WERI-Rb-1 (cell line): ENCODE results near the gene SUN3.
A peak's percentile ranks its signal among the peaks of the same experiment; 100 is the strongest.
"Not testable (repeated sequence)": the region's sequence is repeated elsewhere in the genome, so short reads cannot be mapped to it uniquely, and the experiment has no call there.

ENCODE experiments used
- DNase-seq: peaks from one replicate; pipeline ENCODE4 v3.0.0-alpha.2; 2020
- H3K27ac ChIP-seq: fragments of 250-450 bp; sonication (Bioruptor Pico); 2 replicates; pipeline ENCODE4 v1.5.1; 2020; ENCODE audit warnings: mild to moderate bottlenecking, moderate library complexity
- H3K27me3 ChIP-seq: fragments of 250-450 bp; sonication (Bioruptor Pico); 2 replicates; pipeline ENCODE4 v1.5.1; 2021; ENCODE audit warnings: mild to moderate bottlenecking, low read depth, moderate library complexity; ENCODE audit not compliant: insufficient read depth, severe bottlenecking
- H3K36me3 ChIP-seq: fragments of 250-450 bp; sonication (Bioruptor Pico); 2 replicates; pipeline ENCODE4 v1.5.1; 2020; ENCODE audit warnings: mild to moderate bottlenecking, moderate library complexity
- H3K4me3 ChIP-seq: 2 replicates; pipeline ENCODE4 v1.5.1; 2011; ENCODE audit warnings: low read depth, mild to moderate bottlenecking, control low read depth, low read length
- H3K9me3 ChIP-seq: fragments of 250-450 bp; sonication (Bioruptor Pico); 2 replicates; pipeline ENCODE4 v1.5.1; 2021; ENCODE audit warnings: mild to moderate bottlenecking, moderate library complexity; ENCODE audit not compliant: severe bottlenecking
- CTCF ChIP-seq: IDR thresholded peaks from 2 replicates; pipeline ENCODE4 v1.5.1; 2011; ENCODE audit warnings: low read depth, mild to moderate bottlenecking, control low read depth, inconsistent platforms, low read length

The SUN3 gene

GRCh38 chr7:47982610-47983009, 46.3 kb downstream of the SUN3 start:
- H3K36me3 ChIP-seq: peaks cover 8% of the 10 kb centered on the region
- no peak overlapping the region for H3K27ac ChIP-seq
- no peak for TF ChIP-seq CTCF
- H3K9me3 ChIP-seq: peaks cover 3% of the 10 kb centered on the region
- DNase-seq: no peak
- no peak overlapping the region for H3K4me3 ChIP-seq
- H3K27me3 ChIP-seq: no peaks in the 10 kb centered on the region

DNA sequence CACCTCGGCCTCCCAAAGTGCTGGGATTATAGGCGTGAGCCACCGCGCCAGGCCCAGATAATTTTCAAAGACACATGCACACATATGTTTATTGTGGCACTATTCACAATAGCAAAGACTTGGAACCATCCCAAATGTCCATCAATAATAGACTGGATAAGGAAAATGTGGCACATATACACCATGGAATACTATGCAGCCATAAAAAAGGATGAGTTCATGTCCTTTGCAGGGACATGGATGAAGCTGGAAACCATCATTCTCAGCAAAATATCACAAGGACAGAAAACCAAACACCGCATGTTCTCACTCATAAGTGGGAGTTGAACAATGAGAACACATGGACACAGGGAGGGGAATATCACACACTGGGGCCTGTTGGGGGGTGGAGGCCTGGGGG, 48.3 kb downstream of the SUN3 start:
- not testable (repeated sequence) for H3K9me3 ChIP-seq, H3K27me3 ChIP-seq, DNase-seq, H3K27ac ChIP-seq, H3K4me3 ChIP-seq
- peaks cover 28% of the 10 kb centered on the region for H3K36me3 ChIP-seq

DNA sequence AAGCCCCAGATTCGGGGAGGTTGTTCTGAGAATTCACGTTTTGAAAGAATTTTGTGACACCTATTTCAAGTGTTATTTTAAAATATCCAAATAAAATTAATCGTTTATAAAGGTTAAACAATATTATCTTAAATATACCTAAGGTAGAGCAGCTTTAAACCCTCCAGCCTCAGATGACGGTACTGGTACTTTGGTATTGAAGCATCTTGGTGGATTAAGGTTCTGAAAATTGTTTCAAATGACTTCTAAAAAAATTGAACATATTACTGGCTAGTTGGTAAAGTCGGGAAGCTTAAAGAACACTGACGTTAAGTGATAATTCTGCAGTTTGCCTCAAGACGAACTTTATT, 49.1 kb downstream of the SUN3 start:
- Histone ChIP-seq H3K36me3 (peaks cover 34% of the 10 kb centered on the region), H3K27ac (peak overlapping the region; percentile 90)

DNA sequence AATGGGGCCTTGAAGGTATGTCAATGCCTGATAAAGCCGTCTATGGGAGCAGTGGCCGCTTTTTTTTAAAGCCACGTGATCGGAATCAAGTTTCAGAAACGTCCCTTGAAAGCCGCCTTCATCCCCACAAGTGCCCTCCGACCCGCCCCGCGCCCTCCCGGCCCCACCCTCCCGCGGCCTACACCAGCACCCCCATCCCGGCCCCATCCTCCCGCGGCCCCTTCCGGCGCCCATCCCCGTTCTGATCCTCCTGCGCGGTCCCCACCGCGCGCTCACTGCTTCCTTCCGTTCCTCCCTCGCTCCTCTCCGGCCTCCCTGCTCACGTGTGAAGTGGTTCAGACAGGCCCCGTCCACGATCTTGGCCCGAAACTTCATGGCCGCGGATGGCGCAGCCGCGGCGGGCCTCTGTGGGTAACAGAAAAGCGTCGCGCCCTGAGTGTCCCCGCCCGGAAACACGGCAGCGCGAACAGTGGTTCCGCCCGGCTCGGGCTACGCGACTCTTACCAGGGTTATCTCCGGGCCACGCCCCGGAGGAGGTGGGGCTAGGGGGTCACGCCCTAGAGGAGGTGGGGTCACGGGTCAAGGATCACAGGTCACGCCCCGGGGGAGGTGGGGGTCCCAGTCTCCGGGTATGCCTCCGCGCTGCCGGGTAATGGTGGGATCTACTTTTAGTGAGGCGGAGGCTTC, 49.6 kb downstream of the SUN3 start, which contains the start of gene HUS1:
Gene HUS1 (minus strand): TSS at position 471 of the 687 bp plus-strand sequence. CDS start 96 bp downstream, at position 375.
- peak; percentile 92 for DNase-seq
- peak within 1 kb of the TSS; percentile 95 for H3K4me3 ChIP-seq
- peak within 1 kb of the TSS; percentile 90 for H3K27ac ChIP-seq
- peaks cover 3% of the 10 kb centered on the region for H3K9me3 ChIP-seq
- TF ChIP-seq CTCF: no peak
- H3K36me3 ChIP-seq: peaks cover 39% of the 10 kb centered on the region
- no peaks in the 10 kb centered on the region for H3K27me3 ChIP-seq

More for the DNA sequence above, 49.1 kb downstream of the SUN3 start:
- peaks cover 3% of the 10 kb centered on the region for H3K9me3 ChIP-seq
- DNase-seq: no peak
- no peak for TF ChIP-seq CTCF
- H3K27me3 ChIP-seq: no peaks in the 10 kb centered on the region
- no peak overlapping the region; the same call in 1 of the 2 replicates for H3K4me3 ChIP-seq

DNA sequence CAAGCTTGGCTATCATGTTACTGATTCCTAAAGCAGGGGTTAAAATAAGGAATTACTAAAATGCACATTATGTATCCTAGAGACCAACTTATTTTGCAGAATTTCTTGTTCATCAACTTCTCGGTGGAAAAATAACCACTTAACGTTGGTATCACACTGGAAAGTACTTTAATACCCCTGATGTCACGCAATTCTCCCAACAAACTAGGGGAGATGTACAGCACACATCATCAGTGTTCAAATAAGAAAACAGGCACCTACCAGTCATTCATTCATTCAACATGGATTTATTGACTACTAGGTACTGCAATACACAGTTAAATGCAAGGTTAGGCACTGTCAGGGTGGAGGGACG, 50.1 kb downstream of the SUN3 start:
- no peaks in the 10 kb centered on the region for H3K27me3 ChIP-seq
- peak overlapping the region; percentile 90 for H3K27ac ChIP-seq
- peak overlapping the region; percentile 95 for H3K4me3 ChIP-seq
- TF ChIP-seq CTCF: no peak
- DNase-seq: no peak
- H3K9me3 ChIP-seq: peaks cover 3% of the 10 kb centered on the region
- H3K36me3 ChIP-seq: peaks cover 45% of the 10 kb centered on the region

- no peak overlapping the region for H3K4me3 ChIP-seq
- peaks cover 69% of the 10 kb centered on the region for H3K36me3 ChIP-seq
- DNase-seq: no peak
- TF ChIP-seq CTCF: no peak
- no peak overlapping the region for H3K27ac ChIP-seq
- no peaks in the 10 kb centered on the region for H3K9me3 ChIP-seq
- no peaks in the 10 kb centered on the region for H3K27me3 ChIP-seq
These were observed 55.2 kb downstream of the SUN3 start for GRCh38 chr7:47973739-47974138.
